HEK293 (cell line): ENCODE data around the gene TEX13D.

Source experiments
- CTCF ChIA-PET: fragments of 350-600 bp; formaldehyde crosslinking; extraction: SDS; loops from one replicate; lab custom pipeline; 2021; ENCODE audit warnings: antibody characterized with exemption; lab: Yijun Ruan, JAX
- POLR2A ChIA-PET: fragments of 300-600 bp; formaldehyde crosslinking; extraction: SDS; loops from one replicate; lab custom pipeline; 2020; ENCODE audit warnings: antibody characterized with exemption, inconsistent platforms; lab: Yijun Ruan, JAX
- H3K27ac ChIP-seq: fragments of 200-500 bp; sonication (Bioruptor generic); 2 replicates; pipeline ENCODE4 v1.5.1; 2014; ENCODE audit warnings: low read depth, low read length, control low read depth, inconsistent platforms; ENCODE audit errors: extremely low read depth
- H3K36me3 ChIP-seq, 2 experiments: fragments of 200-500 bp in 1 of 2; sonication (Bioruptor generic) in 1 of 2; 1 replicate in 1 of 2; 2 replicates in 1 of 2; pipeline ENCODE4 v1.5.1; 2014 to 2017; ENCODE audit warnings: inconsistent platforms in 2 of 2, low read length in 2 of 2; ENCODE audit not compliant: control insufficient read depth in 2 of 2, insufficient read depth in 1 of 2
- H3K4me1 ChIP-seq: fragments of 200-500 bp; sonication (Bioruptor generic); 2 replicates; pipeline ENCODE4 v1.5.1; 2014; ENCODE audit warnings: mild to moderate bottlenecking, low read length, inconsistent platforms; ENCODE audit not compliant: control insufficient read depth, insufficient read depth
- H3K4me3 ChIP-seq: 2 replicates; pipeline ENCODE4 v1.5.1; 2011; ENCODE audit warnings: low read depth, mild to moderate bottlenecking, control low read depth, low read length, moderate library complexity
- H3K9me3 ChIP-seq: fragments of 200-500 bp; sonication (Bioruptor generic); 2 replicates; pipeline ENCODE4 v1.5.1; 2014; ENCODE audit warnings: low read depth, low read length, inconsistent platforms; ENCODE audit not compliant: control insufficient read depth, insufficient read depth
- BCL11B ChIP-seq: fragments of 450-650 bp; formaldehyde crosslinking; IDR thresholded peaks from 2 replicates; pipeline ENCODE4 v1.5.1; 2016; ENCODE audit warnings: low read depth, missing biosample characterization, missing genetic modification characterization
- HOXC10 ChIP-seq: sonication (generic); formaldehyde crosslinking; IDR thresholded peaks from 2 replicates; pipeline ENCODE4 v1.8.1; 2023; ENCODE audit warnings: mild to moderate bottlenecking, missing genetic modification reagents
- REPIN1 ChIP-seq: fragments of 450-650 bp; formaldehyde crosslinking; IDR thresholded peaks from 2 replicates; pipeline ENCODE4 v1.5.1; 2017; ENCODE audit warnings: missing biosample characterization, missing genetic modification characterization, low read depth
- SCRT1 ChIP-seq: fragments of 450-650 bp; formaldehyde crosslinking; IDR thresholded peaks from 2 replicates; pipeline ENCODE4 v1.5.1; 2016; ENCODE audit warnings: missing biosample characterization, missing genetic modification characterization, borderline replicate concordance
- SP7 ChIP-seq: fragments of 450-650 bp; formaldehyde crosslinking; IDR thresholded peaks from 2 replicates; pipeline ENCODE4 v1.5.1; 2016; ENCODE audit warnings: missing biosample characterization, missing genetic modification characterization
- TCF7L2 ChIP-seq: IDR thresholded peaks from 2 replicates; pipeline ENCODE4 v1.6.1; 2011; ENCODE audit warnings: low read depth, mild to moderate bottlenecking, inconsistent platforms, low read length, moderate library complexity, borderline replicate concordance
- WT1 ChIP-seq: fragments of 450-650 bp; formaldehyde crosslinking; IDR thresholded peaks from 2 replicates; pipeline ENCODE4 v1.5.1; 2016; ENCODE audit warnings: missing biosample characterization, missing genetic modification characterization
- YY1 ChIP-seq: fragments of 450-650 bp; formaldehyde crosslinking; IDR thresholded peaks from 2 replicates; pipeline ENCODE4 v1.5.1; 2018; ENCODE audit warnings: missing biosample characterization, missing genetic modification characterization
- ZBTB1 ChIP-seq: fragments of 450-650 bp; formaldehyde crosslinking; IDR thresholded peaks from 2 replicates; pipeline ENCODE4 v1.5.1; 2016; ENCODE audit warnings: missing biosample characterization, missing genetic modification characterization
- ZNF121 ChIP-seq: fragments of 450-650 bp; formaldehyde crosslinking; IDR thresholded peaks from 2 replicates; pipeline ENCODE4 v1.5.1; 2016; ENCODE audit warnings: missing biosample characterization, missing genetic modification characterization
- ZNF132 ChIP-seq: fragments of 450-650 bp; formaldehyde crosslinking; IDR thresholded peaks from 2 replicates; pipeline ENCODE4 v1.5.1; 2017; ENCODE audit warnings: missing biosample characterization, missing genetic modification characterization, borderline replicate concordance
- ZNF175 ChIP-seq: fragments of 450-650 bp; formaldehyde crosslinking; IDR thresholded peaks from 2 replicates; pipeline ENCODE4 v1.5.1; 2016; ENCODE audit warnings: missing biosample characterization, missing genetic modification characterization
- ZNF19 ChIP-seq: fragments of 450-650 bp; formaldehyde crosslinking; IDR thresholded peaks from 2 replicates; pipeline ENCODE4; 2016; ENCODE audit warnings: missing biosample characterization, missing genetic modification characterization, low read depth
- ZNF292 ChIP-seq: fragments of 450-650 bp; formaldehyde crosslinking; IDR thresholded peaks from 2 replicates; pipeline ENCODE4 v1.5.1; 2016; ENCODE audit warnings: low read depth, missing biosample characterization, missing genetic modification characterization, borderline replicate concordance
- ZNF324 ChIP-seq: fragments of 450-650 bp; formaldehyde crosslinking; IDR thresholded peaks from 2 replicates; pipeline ENCODE4 v1.5.1; 2016; ENCODE audit warnings: missing biosample characterization, missing genetic modification characterization
- ZNF561 ChIP-seq: fragments of 450-650 bp; IDR thresholded peaks from 2 replicates; pipeline ENCODE4 v1.5.1; 2018; ENCODE audit warnings: missing biosample characterization, missing genetic modification characterization, borderline replicate concordance
- ZNF596 ChIP-seq: fragments of 450-650 bp; IDR thresholded peaks from 2 replicates; pipeline ENCODE4 v1.5.0; 2018; ENCODE audit warnings: missing biosample characterization, mild to moderate bottlenecking, missing genetic modification characterization, moderate library complexity
- ZNF610 ChIP-seq: fragments of 450-650 bp; formaldehyde crosslinking; IDR thresholded peaks from 2 replicates; pipeline ENCODE4 v1.5.1; 2016; ENCODE audit warnings: missing biosample characterization, missing genetic modification characterization, borderline replicate concordance
- ZNF621 ChIP-seq: fragments of 450-650 bp; formaldehyde crosslinking; IDR thresholded peaks from 2 replicates; pipeline ENCODE4 v1.5.1; 2017; ENCODE audit warnings: missing biosample characterization, missing genetic modification characterization
- ZNF654 ChIP-seq: fragments of 450-650 bp; formaldehyde crosslinking; IDR thresholded peaks from 2 replicates; pipeline ENCODE4 v1.5.1; 2016; ENCODE audit warnings: low read depth, missing biosample characterization, missing genetic modification characterization
- ZNF664 ChIP-seq: fragments of 450-650 bp; formaldehyde crosslinking; IDR thresholded peaks from 2 replicates; pipeline ENCODE4 v1.5.1; 2016; ENCODE audit warnings: missing biosample characterization, missing genetic modification characterization
- ZNF768 ChIP-seq: fragments of 450-650 bp; formaldehyde crosslinking; IDR thresholded peaks from 2 replicates; pipeline ENCODE4 v1.5.1; 2018; ENCODE audit warnings: missing biosample characterization, mild to moderate bottlenecking, missing genetic modification characterization
- TF ChIP-seq, protein P1 (sequence below): fragments of 450-650 bp; formaldehyde crosslinking; IDR thresholded peaks from 2 replicates; pipeline ENCODE4 v1.5.1; 2016; ENCODE audit warnings: missing biosample characterization, missing genetic modification characterization, borderline replicate concordance
- TF ChIP-seq, protein P2 (sequence below): fragments of 450-650 bp; formaldehyde crosslinking; IDR thresholded peaks from 2 replicates; pipeline ENCODE4 v1.5.1; 2016; ENCODE audit warnings: missing biosample characterization, missing genetic modification characterization
- TF ChIP-seq, protein P3 (sequence below): fragments of 450-650 bp; formaldehyde crosslinking; optimal IDR thresholded peaks from 2 replicates; pipeline ENCODE3; 2016; ENCODE audit warnings: missing biosample characterization, mild to moderate bottlenecking, missing genetic modification characterization

The TEX13D gene

DNA sequence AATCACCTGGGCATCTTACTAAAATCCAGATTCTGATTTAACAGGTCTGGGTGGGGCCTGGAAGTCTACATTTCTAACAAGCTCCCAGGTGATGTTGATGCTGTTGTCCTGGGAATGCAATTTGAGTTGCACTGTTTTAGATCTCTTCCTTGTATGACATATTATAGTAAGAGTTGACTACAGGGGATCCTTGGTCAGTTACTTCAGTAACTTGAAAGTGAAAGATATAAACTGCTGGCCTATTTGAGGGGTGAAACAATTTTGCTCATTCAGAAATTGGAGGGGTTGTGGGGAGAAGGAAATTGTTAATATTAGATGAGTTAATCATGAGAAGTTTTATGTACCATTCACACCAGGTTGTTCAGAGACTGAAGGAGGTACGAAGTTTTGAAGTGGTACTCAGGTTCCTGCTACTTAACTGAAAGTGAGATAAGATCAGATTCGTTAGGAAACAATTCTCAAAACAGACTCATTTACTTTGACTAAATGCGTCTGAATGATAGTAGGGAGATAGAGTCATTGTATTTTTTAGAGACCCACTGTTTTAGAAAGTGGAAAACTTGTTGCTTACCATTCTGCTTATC is 26.4 kb downstream of the TEX13D start (continued):
- no peak for TF ChIP-seq ZNF292
- TF ChIP-seq ZNF19 (tag by site-specific recombination), result no peak
- TF ChIP-seq ZNF596 (tag by site-specific recombination), result no peak

DNA sequence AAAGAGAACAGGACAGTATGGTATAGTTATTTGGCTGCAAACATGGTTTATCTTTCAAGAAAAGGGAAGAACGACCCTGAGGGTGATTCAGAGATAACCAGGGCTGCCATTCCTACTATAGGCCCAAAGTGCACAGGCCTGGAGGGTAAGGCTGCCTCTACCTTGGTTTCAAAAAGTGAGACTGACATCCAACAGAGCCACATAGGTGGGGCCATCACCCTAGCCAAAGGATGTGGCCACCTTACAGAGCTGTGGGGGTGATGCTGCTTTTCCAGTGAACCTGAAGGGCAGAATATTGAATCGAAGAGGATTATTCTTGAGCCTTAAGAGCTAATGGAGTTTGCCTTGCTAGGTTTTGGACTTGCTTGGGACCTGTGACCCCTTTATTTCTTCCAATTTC is 29.6 kb downstream of the TEX13D start:
- H3K36me3 ChIP-seq, result no peaks in the 10 kb centered on the region
- TF ChIP-seq ZNF621 (tag by site-specific recombination), result no peak
- TF ChIP-seq ZNF561 (tag by site-specific recombination), result no peak
- no peak for TF ChIP-seq ZNF292
- no peak for TF ChIP-seq ZNF768
- TF ChIP-seq, protein P1, sequence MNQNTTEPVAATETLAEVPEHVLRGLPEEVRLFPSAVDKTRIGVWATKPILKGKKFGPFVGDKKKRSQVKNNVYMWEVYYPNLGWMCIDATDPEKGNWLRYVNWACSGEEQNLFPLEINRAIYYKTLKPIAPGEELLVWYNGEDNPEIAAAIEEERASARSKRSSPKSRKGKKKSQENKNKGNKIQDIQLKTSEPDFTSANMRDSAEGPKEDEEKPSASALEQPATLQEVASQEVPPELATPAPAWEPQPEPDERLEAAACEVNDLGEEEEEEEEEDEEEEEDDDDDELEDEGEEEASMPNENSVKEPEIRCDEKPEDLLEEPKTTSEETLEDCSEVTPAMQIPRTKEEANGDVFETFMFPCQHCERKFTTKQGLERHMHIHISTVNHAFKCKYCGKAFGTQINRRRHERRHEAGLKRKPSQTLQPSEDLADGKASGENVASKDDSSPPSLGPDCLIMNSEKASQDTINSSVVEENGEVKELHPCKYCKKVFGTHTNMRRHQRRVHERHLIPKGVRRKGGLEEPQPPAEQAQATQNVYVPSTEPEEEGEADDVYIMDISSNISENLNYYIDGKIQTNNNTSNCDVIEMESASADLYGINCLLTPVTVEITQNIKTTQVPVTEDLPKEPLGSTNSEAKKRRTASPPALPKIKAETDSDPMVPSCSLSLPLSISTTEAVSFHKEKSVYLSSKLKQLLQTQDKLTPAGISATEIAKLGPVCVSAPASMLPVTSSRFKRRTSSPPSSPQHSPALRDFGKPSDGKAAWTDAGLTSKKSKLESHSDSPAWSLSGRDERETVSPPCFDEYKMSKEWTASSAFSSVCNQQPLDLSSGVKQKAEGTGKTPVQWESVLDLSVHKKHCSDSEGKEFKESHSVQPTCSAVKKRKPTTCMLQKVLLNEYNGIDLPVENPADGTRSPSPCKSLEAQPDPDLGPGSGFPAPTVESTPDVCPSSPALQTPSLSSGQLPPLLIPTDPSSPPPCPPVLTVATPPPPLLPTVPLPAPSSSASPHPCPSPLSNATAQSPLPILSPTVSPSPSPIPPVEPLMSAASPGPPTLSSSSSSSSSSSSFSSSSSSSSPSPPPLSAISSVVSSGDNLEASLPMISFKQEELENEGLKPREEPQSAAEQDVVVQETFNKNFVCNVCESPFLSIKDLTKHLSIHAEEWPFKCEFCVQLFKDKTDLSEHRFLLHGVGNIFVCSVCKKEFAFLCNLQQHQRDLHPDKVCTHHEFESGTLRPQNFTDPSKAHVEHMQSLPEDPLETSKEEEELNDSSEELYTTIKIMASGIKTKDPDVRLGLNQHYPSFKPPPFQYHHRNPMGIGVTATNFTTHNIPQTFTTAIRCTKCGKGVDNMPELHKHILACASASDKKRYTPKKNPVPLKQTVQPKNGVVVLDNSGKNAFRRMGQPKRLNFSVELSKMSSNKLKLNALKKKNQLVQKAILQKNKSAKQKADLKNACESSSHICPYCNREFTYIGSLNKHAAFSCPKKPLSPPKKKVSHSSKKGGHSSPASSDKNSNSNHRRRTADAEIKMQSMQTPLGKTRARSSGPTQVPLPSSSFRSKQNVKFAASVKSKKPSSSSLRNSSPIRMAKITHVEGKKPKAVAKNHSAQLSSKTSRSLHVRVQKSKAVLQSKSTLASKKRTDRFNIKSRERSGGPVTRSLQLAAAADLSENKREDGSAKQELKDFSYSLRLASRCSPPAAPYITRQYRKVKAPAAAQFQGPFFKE (tag by site-specific recombination), result no peak
- no peak for TF ChIP-seq ZBTB1
- no peak for TF ChIP-seq YY1 (tag by site-specific recombination)
- TF ChIP-seq ZNF664 (tag by site-specific recombination), result no peak
- TF ChIP-seq ZNF654 (tag by site-specific recombination), result no peak
- TF ChIP-seq ZNF175 (tag by site-specific recombination), result no peak
- TF ChIP-seq ZNF610 (tag by site-specific recombination), result no peak
- no peak for TF ChIP-seq SP7 (tag by site-specific recombination)
- no peak for TF ChIP-seq HOXC10 (CRISPR knock-in tag)
- ChIA-PET CTCF (interaction anchor here (0.5 to 0.6 kb wide), 2 partner anchors 147 to 529 kb away, joined by 3 read pairs; no protein-coding TSS in a partner anchor), POLR2A (no interaction called here)
- H3K4me1 ChIP-seq, result no peaks in the 10 kb centered on the region
- H3K4me3 ChIP-seq, result no peak overlapping the region
- no peaks in the 10 kb centered on the region for H3K9me3 ChIP-seq
- H3K27ac ChIP-seq, result no peak overlapping the region

DNA sequence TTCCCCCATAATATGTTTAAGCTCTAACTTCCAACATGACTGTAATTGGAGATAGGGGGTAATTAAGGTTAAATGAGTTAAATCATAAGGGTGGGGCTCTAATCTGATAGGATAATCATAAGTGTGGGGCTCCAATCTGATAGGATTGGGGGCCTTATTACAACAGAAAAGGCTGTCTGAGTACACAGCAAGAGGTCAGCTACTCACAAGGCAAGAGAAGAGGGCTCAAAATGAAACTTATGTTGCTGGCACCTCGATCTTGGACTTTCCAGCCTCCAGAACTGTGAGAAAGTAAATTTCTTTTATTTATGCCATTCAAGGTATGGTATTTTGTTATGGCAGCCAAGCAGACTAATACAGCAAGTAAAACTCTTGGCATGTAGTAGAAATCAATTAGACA is 30.3 kb downstream of the TEX13D start:
- Histone ChIP-seq H3K36me3 (no peaks in the 10 kb centered on the region), H3K4me1 (no peaks in the 10 kb centered on the region), H3K4me3 (no peak overlapping the region), H3K27ac (no peak overlapping the region), H3K9me3 (no peaks in the 10 kb centered on the region)
- ChIA-PET CTCF (interaction anchor here (0.6 to 1.3 kb wide), 2 partner anchors 25 to 148 kb away, joined by 3 to 5 read pairs; no protein-coding TSS in a partner anchor), POLR2A (no interaction called here)
- TF ChIP-seq SCRT1 (tag by site-specific recombination), result no peak
- TF ChIP-seq, protein P2, sequence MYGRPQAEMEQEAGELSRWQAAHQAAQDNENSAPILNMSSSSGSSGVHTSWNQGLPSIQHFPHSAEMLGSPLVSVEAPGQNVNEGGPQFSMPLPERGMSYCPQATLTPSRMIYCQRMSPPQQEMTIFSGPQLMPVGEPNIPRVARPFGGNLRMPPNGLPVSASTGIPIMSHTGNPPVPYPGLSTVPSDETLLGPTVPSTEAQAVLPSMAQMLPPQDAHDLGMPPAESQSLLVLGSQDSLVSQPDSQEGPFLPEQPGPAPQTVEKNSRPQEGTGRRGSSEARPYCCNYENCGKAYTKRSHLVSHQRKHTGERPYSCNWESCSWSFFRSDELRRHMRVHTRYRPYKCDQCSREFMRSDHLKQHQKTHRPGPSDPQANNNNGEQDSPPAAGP (tag by site-specific recombination), result no peak
- no peak for TF ChIP-seq TCF7L2
- TF ChIP-seq ZNF324 (tag by site-specific recombination), result no peak
- no peak for TF ChIP-seq ZNF121 (tag by site-specific recombination)
- no peak for TF ChIP-seq REPIN1
- TF ChIP-seq, protein P3, sequence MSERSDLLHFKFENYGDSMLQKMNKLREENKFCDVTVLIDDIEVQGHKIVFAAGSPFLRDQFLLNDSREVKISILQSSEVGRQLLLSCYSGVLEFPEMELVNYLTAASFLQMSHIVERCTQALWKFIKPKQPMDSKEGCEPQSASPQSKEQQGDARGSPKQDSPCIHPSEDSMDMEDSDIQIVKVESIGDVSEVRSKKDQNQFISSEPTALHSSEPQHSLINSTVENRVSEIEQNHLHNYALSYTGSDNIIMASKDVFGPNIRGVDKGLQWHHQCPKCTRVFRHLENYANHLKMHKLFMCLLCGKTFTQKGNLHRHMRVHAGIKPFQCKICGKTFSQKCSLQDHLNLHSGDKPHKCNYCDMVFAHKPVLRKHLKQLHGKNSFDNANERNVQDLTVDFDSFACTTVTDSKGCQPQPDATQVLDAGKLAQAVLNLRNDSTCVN (tag by site-specific recombination), result no peak
- no peak for TF ChIP-seq BCL11B
- no peak for TF ChIP-seq ZNF132
- no peak for TF ChIP-seq WT1 (tag by site-specific recombination)
